CD14-positive monocyte (primary cell): Measurements from ENCODE around the gene EVL. TPM values are rescaled to one million over a fixed set of nuclear protein-coding genes. Genes with fewer than 3 reads are reported as not detected.
A peak's percentile ranks its signal among the peaks of the same experiment; 100 is the strongest.

Source experiments
- DNase-seq, 3 donors: peaks; one replicate each; pipeline ENCODE4 v3.0.0-alpha.2; 2011 to 2022
- H2AFZ ChIP-seq: 2 replicates; pipeline ENCODE4 v1.6.0; 2012; ENCODE audit warnings: mild to moderate bottlenecking, low read depth, low read length, inconsistent platforms; ENCODE audit not compliant: insufficient read depth, poor library complexity, severe bottlenecking
- H3K27ac ChIP-seq, 2 donors: 1 replicate in 1 of 2; 2 replicates in 1 of 2; pipeline ENCODE4 v1.5.1; 2012 to 2013; ENCODE audit warnings: low read length in 2 of 2, control low read depth in 1 of 2, inconsistent platforms in 1 of 2, low read depth in 1 of 2, mild to moderate bottlenecking in 1 of 2
- H3K27me3 ChIP-seq, 2 donors: one replicate each; pipeline versions ENCODE4 v1.6.0 to v1.6.1; 2011 to 2013; ENCODE audit warnings: low read length in 2 of 2; ENCODE audit not compliant: control insufficient read depth in 2 of 2, insufficient read depth in 2 of 2
- H3K36me3 ChIP-seq, 2 donors: replicated peaks in 1 of 2; 1 replicate in 1 of 2; 2 replicates in 1 of 2; pipeline versions ENCODE4 v1.5.1 to v1.6.1; 2012 to 2013; ENCODE audit warnings: low read length in 2 of 2, control low read depth in 1 of 2, inconsistent platforms in 1 of 2, mild to moderate bottlenecking in 1 of 2; ENCODE audit not compliant: insufficient read depth in 2 of 2, control insufficient read depth in 1 of 2
- H3K4me1 ChIP-seq, 2 donors: 1 replicate in 1 of 2; 2 replicates in 1 of 2; pipeline versions ENCODE4 v1.5.1 to v1.6.1; 2012 to 2013; ENCODE audit warnings: low read length in 2 of 2, control low read depth in 1 of 2, inconsistent platforms in 1 of 2, mild to moderate bottlenecking in 1 of 2, moderate library complexity in 1 of 2; ENCODE audit not compliant: insufficient read depth in 2 of 2, control insufficient read depth in 1 of 2
- H3K4me2 ChIP-seq: replicated peaks from 2 replicates; pipeline ENCODE3; 2012; ENCODE audit warnings: low read length, moderate library complexity, mild to moderate bottlenecking; ENCODE audit not compliant: poor library complexity, severe bottlenecking; ENCODE audit errors: extremely low read depth
- H3K4me3 ChIP-seq, 3 experiments: fragments of 200-600 bp in 1 of 3; sonication (generic) in 1 of 3; replicated peaks in 1 of 3; 1 replicate in 2 of 3; 2 replicates in 1 of 3; pipeline ENCODE4 v1.5.1; 2011 to 2013; ENCODE audit warnings: low read length in 3 of 3, mild to moderate bottlenecking in 3 of 3, control low read depth in 2 of 3, low read depth in 2 of 3, inconsistent platforms in 1 of 3, moderate library complexity in 1 of 3
- H3K79me2 ChIP-seq: 2 replicates; pipeline ENCODE4 v1.6.0; 2012; ENCODE audit warnings: mild to moderate bottlenecking, control low read depth, inconsistent platforms, low read length, moderate library complexity; ENCODE audit not compliant: insufficient read depth
- H3K9ac ChIP-seq: 2 replicates; pipeline ENCODE4 v1.6.0; 2017; ENCODE audit warnings: low read length, mild to moderate bottlenecking; ENCODE audit not compliant: insufficient read depth, poor library complexity, severe bottlenecking
- H3K9me3 ChIP-seq, 2 donors: replicated peaks in 1 of 2; 1 replicate in 1 of 2; 2 replicates in 1 of 2; pipeline versions ENCODE4 v1.5.1 to v1.6.1; 2012 to 2013; ENCODE audit warnings: low read length in 2 of 2, control low read depth in 1 of 2; ENCODE audit not compliant: control insufficient read depth in 1 of 2, insufficient read depth in 1 of 2
- H4K20me1 ChIP-seq: 2 replicates; pipeline ENCODE4 v1.6.0; 2012; ENCODE audit warnings: mild to moderate bottlenecking, low read length, control low read depth, moderate library complexity; ENCODE audit not compliant: insufficient read depth
- H3K27ac Mint-ChIP-seq, 7 donors: one replicate each; pipeline ENCODE4 v1.8.0; 2020; ENCODE audit warnings: mild to moderate bottlenecking in 7 of 7, mixed read lengths in 7 of 7, moderate library complexity in 6 of 7, inconsistent platforms in 2 of 7
- H3K27me3 Mint-ChIP-seq, 3 donors: one replicate each; pipeline ENCODE4 v1.8.0; 2021 to 2022; ENCODE audit warnings: low read depth in 3 of 3, mild to moderate bottlenecking in 3 of 3, mixed read lengths in 3 of 3, moderate library complexity in 3 of 3, inconsistent platforms in 1 of 3
- H3K36me3 Mint-ChIP-seq, 2 donors: one replicate each; pipeline ENCODE4 v1.8.0; 2020; ENCODE audit warnings: mixed read lengths in 2 of 2, inconsistent platforms in 1 of 2, mild to moderate bottlenecking in 1 of 2
- H3K4me1 Mint-ChIP-seq: one replicate; pipeline ENCODE4 v1.8.0; 2020; ENCODE audit warnings: mild to moderate bottlenecking, mixed read lengths
- H3K4me3 Mint-ChIP-seq, 2 donors: one replicate each; pipeline ENCODE4 v1.8.0; 2020; ENCODE audit warnings: mild to moderate bottlenecking in 2 of 2, mixed read lengths in 2 of 2, moderate library complexity in 1 of 2
- H3K9me3 Mint-ChIP-seq, 7 donors: one replicate each; pipeline ENCODE4 v1.8.0; 2020 to 2022; ENCODE audit warnings: mixed read lengths in 7 of 7, mild to moderate bottlenecking in 6 of 7, moderate library complexity in 6 of 7, inconsistent platforms in 2 of 7
- WGBS: methylation state at CpG from one replicate; pipeline ENCODE4 v1.1.5; 2013; ENCODE audit warnings: missing lambda C conversion rate; ENCODE audit not compliant: insufficient coverage; 5-methylcytosine and 5-hydroxymethylcytosine counted together
- intact Hi-C, 2 donors: fragments of 100-400 bp; cut with micrococcal nuclease; formaldehyde crosslinking; loops; one replicate each; pipeline versions ENCODE4 v1.15.0 to v1.15.1; 2023
- polyA plus RNA-seq, 3 donors: library from polyadenylated mRNA; depleted of rRNA in 1 of 3; unstranded in 2 of 3; stranded (reverse) in 1 of 3; fragments of 300-500 nt in 2 of 3; fragments of >200 nt in 1 of 3; fragmentation: Illumina TruSeq in 2 of 3; gene quantifications; 1 replicate in 2 of 3; 2 replicates in 1 of 3; pipeline ENCODE4 v1.2.3, GENCODE V29; 2012 to 2021
- TF ChIP-seq, protein P1 (sequence below): fragments of 200-600 bp; IDR thresholded peaks from one replicate; pipeline ENCODE4 v1.8.0; 2022; ENCODE audit warnings: antibody characterized with exemption, mild to moderate bottlenecking

Gene EVL
- polyA plus RNA-seq, 3 donors = 3.2 to 131 (median 6.7) TPM

DNA sequence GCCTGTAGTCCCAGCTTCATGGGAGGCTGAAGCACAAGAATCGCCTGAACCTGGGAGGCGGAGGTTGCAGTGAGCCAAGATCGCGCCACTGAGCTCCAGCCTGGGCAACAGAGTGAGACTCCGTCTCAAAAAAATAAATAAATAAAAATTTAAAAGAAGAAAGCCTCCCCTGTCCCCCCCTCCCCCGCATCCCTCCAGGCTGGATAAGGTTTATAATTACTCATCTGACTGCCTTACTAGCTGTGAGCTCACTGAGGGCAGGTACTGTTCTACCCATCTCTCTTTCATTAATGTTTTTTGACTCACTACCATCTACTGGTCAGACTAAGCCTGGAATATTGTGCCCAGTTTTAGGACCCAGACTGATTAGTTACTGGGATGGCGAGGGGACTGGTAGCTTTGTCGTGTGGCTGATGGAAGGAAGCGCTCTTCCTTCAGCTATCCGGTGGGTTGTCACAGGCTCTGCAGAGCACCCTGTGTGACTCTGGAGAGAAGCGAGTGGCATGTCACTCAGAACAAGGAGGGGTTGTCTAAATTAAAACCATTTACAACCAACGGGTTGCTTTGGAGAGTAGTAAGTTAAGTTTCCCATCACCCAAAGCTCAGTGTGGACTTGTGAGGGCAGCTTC lies 16.9 kb downstream of the EVL start:
- H3K4me3 ChIP-seq = no peak overlapping the region
- WGBS = 50% methylated on average over 2 of the region's 12 CpGs

DNA sequence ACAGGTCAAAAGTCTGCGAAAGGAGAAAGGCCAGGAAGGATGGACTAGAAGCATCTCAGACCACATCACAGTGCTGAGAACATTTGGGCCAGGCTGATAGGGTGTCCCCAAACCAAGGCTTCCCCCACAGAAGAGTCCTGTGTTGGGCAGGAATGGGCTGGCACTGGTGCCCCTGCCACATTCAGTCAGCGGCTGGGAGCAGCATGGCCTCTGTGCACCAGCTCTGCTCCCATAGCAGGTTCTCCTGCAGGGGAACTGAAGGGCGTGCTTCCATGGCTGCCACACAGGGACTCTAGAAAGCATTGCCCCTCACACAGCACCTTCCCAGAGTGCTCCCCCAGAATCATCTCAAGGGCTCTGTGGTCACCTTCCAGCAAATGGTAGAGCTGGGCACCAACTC lies 17.5 kb downstream of the EVL start:
- Histone ChIP-seq H2AFZ (no peak overlapping the region), H3K4me1 (peaks cover 9 to 24% of the 10 kb centered on the region in 2 donors), H4K20me1 (peaks cover 23% of the 10 kb centered on the region), H3K9ac (no peak overlapping the region), H3K79me2 (peaks cover 18% of the 10 kb centered on the region), H3K27ac (no peak overlapping the region), H3K4me3 (no peak overlapping the region), H3K27me3 (no peaks in the 10 kb centered on the region), H3K36me3 (peaks cover 32 to 40% of the 10 kb centered on the region in 2 donors), H3K4me2 (no peak overlapping the region), H3K9me3 (no peaks in the 10 kb centered on the region)
- intact Hi-C loops = no loop called here
- Mint-ChIP-seq H3K36me3 (peaks cover 41 to 66% of the 10 kb centered on the region in 2 donors), H3K27me3 (peaks cover 0 to 2% (median 0%) of the 10 kb centered on the region in 3 donors), H3K27ac (peak overlapping the region in 1 of 7 donors; percentile 29), H3K9me3 (no peaks in the 10 kb centered on the region), H3K4me1 (peaks cover 34% of the 10 kb centered on the region), H3K4me3 (no peak overlapping the region)
- no peak for DNase-seq
- 94% methylated on average over 2 of the region's 3 CpGs for WGBS
- TF ChIP-seq, protein P1, sequence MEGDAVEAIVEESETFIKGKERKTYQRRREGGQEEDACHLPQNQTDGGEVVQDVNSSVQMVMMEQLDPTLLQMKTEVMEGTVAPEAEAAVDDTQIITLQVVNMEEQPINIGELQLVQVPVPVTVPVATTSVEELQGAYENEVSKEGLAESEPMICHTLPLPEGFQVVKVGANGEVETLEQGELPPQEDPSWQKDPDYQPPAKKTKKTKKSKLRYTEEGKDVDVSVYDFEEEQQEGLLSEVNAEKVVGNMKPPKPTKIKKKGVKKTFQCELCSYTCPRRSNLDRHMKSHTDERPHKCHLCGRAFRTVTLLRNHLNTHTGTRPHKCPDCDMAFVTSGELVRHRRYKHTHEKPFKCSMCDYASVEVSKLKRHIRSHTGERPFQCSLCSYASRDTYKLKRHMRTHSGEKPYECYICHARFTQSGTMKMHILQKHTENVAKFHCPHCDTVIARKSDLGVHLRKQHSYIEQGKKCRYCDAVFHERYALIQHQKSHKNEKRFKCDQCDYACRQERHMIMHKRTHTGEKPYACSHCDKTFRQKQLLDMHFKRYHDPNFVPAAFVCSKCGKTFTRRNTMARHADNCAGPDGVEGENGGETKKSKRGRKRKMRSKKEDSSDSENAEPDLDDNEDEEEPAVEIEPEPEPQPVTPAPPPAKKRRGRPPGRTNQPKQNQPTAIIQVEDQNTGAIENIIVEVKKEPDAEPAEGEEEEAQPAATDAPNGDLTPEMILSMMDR = no peak

More for the DNA sequence above, 16.9 kb downstream of the EVL start:
- Histone ChIP-seq H3K9me3 (no peaks in the 10 kb centered on the region), H4K20me1 (peaks cover 21% of the 10 kb centered on the region), H3K4me2 (no peak overlapping the region), H3K79me2 (peaks cover 23% of the 10 kb centered on the region), H2AFZ (no peak overlapping the region), H3K9ac (no peak overlapping the region), H3K36me3 (peaks cover 26 to 34% of the 10 kb centered on the region in 2 donors), H3K4me1 (peaks cover 12 to 28% of the 10 kb centered on the region in 2 donors), H3K27me3 (no peaks in the 10 kb centered on the region), H3K27ac (no peak overlapping the region)
- no peak overlapping the region for H3K4me3 Mint-ChIP-seq
- no peaks in the 10 kb centered on the region for H3K9me3 Mint-ChIP-seq
- H3K36me3 Mint-ChIP-seq = peaks cover 39 to 62% of the 10 kb centered on the region in 2 donors
- peaks cover 38% of the 10 kb centered on the region for H3K4me1 Mint-ChIP-seq
- no peak for DNase-seq
- peaks cover 0 to 2% (median 0%) of the 10 kb centered on the region in 3 donors for H3K27me3 Mint-ChIP-seq
- intact Hi-C loops = no loop called here
- TF ChIP-seq, protein P1 = no peak
- peak overlapping the region in 1 of 7 donors; percentile 54 for H3K27ac Mint-ChIP-seq
